Spleen (tissue), 11 donors: ENCODE measurements around the gene AKAP1. TPM values are rescaled to one million over a fixed set of nuclear protein-coding genes. Genes with fewer than 3 reads are reported as not detected.

Experiments
- DNase-seq: peaks from one replicate; pipeline ENCODE4 v3.0.0-alpha.2; 2020
- H3K27ac ChIP-seq, 8 donors: fragments of 200-600 bp; sonication (generic) in 7 of 8; 1 replicate in 4 of 8; 2 replicates in 4 of 8; pipeline versions ENCODE4 v1.5.0 to v1.8.0; 2016 to 2021; ENCODE audit warnings: inconsistent platforms in 4 of 8, mild to moderate bottlenecking in 4 of 8, moderate library complexity in 1 of 8
- H3K27me3 ChIP-seq, 7 donors: fragments of 200-600 bp; sonication (generic) in 6 of 7; replicated peaks in 1 of 7; 1 replicate in 4 of 7; 2 replicates in 3 of 7; pipeline versions ENCODE4 v1.5.0 to v1.8.0; 2016 to 2021; ENCODE audit warnings: inconsistent platforms in 3 of 7, mild to moderate bottlenecking in 1 of 7
- H3K36me3 ChIP-seq, 6 donors: fragments of 200-600 bp; sonication (generic) in 5 of 6; 1 replicate in 4 of 6; 2 replicates in 2 of 6; pipeline versions ENCODE4 v1.5.0 to v1.8.0; 2016 to 2021; ENCODE audit warnings: inconsistent platforms in 2 of 6
- H3K4me1 ChIP-seq, 6 donors: fragments of 200-600 bp; sonication (generic) in 5 of 6; 1 replicate in 3 of 6; 2 replicates in 3 of 6; pipeline versions ENCODE4 v1.5.0 to v1.8.0; 2016 to 2021; ENCODE audit warnings: inconsistent platforms in 3 of 6
- H3K4me3 ChIP-seq, 8 donors: fragments of 200-600 bp; sonication (generic) in 7 of 8; 1 replicate in 4 of 8; 2 replicates in 4 of 8; pipeline versions ENCODE4 v1.5.0 to v1.8.0; 2016 to 2021; ENCODE audit warnings: inconsistent platforms in 4 of 8, mild to moderate bottlenecking in 4 of 8, moderate library complexity in 2 of 8
- H3K9me3 ChIP-seq, 8 donors: fragments of 200-600 bp; sonication (generic) in 7 of 8; 1 replicate in 4 of 8; 2 replicates in 4 of 8; pipeline versions ENCODE4 v1.5.0 to v1.8.0; 2016 to 2021; ENCODE audit warnings: inconsistent platforms in 4 of 8
- POLR2A ChIP-seq, 3 donors: fragments of 450-650 bp; IDR thresholded peaks; one replicate each; pipeline ENCODE4 v1.5.1; 2017; ENCODE audit warnings: antibody characterized with exemption in 3 of 3, mild to moderate bottlenecking in 1 of 3
- POLR2AphosphoS5 ChIP-seq, 3 donors: sonication (generic); formaldehyde crosslinking; IDR thresholded peaks; one replicate each; pipeline ENCODE4 v1.5.1; 2017; ENCODE audit warnings: antibody characterized with exemption in 3 of 3
- WGBS, 5 donors: extraction: QIAGEN DNeasy Blood & Tissue Kit in 3 of 5; methylation state at CpG; one replicate each; pipeline versions ENCODE4 v1.1.5 to v1.1.7; 2013 to 2018; 5-methylcytosine and 5-hydroxymethylcytosine counted together
- intact Hi-C: fragments of 100-400 bp; cut with DNase I; formaldehyde crosslinking; loops from one replicate; pipeline ENCODE4 v1.15.0; 2023; ENCODE audit warnings: low total_unique reads
- polyA plus RNA-seq, 3 donors: library from polyadenylated mRNA; stranded (reverse); fragments of 200-250 nt; gene quantifications; one replicate each; pipeline ENCODE4 v1.2.1, GENCODE V29; 2013
- total RNA-seq, 7 donors: library from RNA; depleted of rRNA in 3 of 7; stranded (reverse); fragments of >200 nt in 3 of 7; fragmentation: NEBNext Ultra II Directional in 4 of 7; extraction: Animal tissue kit (Norgen Biotek cat#: 25700) in 4 of 7; gene quantifications; one replicate each; pipeline versions ENCODE4 v1.1.0 to v1.2.1, GENCODE V29; 2016 to 2021
- TF ChIP-seq, protein P1 (sequence below), 11 experiments: fragments of 200-600 bp in 7 of 11; fragments of 450-650 bp in 4 of 11; sonication (generic) in 4 of 11; IDR thresholded peaks in 8 of 11; conservative IDR thresholded peaks in 3 of 11; 1 replicate in 7 of 11; 2 replicates in 4 of 11; pipeline versions ENCODE4 v1.4.0 to v1.8.0; 2016 to 2021; ENCODE audit warnings: antibody characterized with exemption in 11 of 11, inconsistent platforms in 4 of 11, mild to moderate bottlenecking in 1 of 11
- donor health status: healthy with polysubstance abuse.
- donor health status: DM: no; HTN: no; CAD: no; lungs with moderate emphysema.
- donor health status: DM: no; HTN: no; CAD: no.
- donor health status: Bipolar disorder and iron deficiency.
- donor health status: healthy.
- donor health status: DM: no; HTN: no; CAD: no.
- donor health status: DM: yes; HTN: yes; CAD: no.

The AKAP1 gene
- total and polyA plus RNA-seq, 10 donors, result 6.7 to 23.9 (median 17.6) TPM

DNA sequence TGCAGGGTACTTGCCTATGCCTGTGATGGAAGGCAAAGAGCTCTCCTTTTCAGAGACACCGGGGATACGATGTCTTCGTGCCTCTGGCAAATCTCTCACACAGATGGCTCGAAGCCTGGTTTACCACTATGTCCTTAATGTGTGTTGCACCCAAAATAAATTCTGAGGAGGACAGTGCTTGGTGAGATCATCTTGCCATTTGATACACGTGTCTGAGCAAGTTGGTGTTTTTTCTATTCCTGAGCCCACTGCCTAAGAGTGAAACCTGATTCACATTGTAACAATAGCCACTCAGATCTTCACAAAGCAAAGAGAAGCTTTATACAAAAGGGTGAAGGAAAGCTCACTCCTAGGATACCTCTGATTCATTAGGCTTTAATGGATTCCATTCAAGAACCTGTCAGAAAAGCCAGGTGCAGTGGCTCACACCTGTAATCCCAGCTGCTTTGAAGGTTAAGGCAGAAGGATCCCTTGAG, 33.1 kb upstream of the AKAP1 start:
- Histone ChIP-seq H3K4me1 (peaks cover 0 to 18% (median 3%) of the 10 kb centered on the region in 6 donors), H3K27ac (no peak overlapping the region), H3K27me3 (peaks cover 0 to 18% (median 9%) of the 10 kb centered on the region in 7 donors), H3K9me3 (no peaks in the 10 kb centered on the region), H3K36me3 (no peaks in the 10 kb centered on the region), H3K4me3 (no peak overlapping the region)
- 83 to 89% (median 87%) methylated on average over 5 of the region's 5 CpGs for WGBS, 5 donors
- no peak for DNase-seq
- intact Hi-C loops, result no loop called here
- TF ChIP-seq POLR2A (IDR thresholded peaks at IDR 0.05) (no peak), POLR2AphosphoS5 (IDR thresholded peaks at IDR 0.05) (no peak)
- TF ChIP-seq, protein P1, sequence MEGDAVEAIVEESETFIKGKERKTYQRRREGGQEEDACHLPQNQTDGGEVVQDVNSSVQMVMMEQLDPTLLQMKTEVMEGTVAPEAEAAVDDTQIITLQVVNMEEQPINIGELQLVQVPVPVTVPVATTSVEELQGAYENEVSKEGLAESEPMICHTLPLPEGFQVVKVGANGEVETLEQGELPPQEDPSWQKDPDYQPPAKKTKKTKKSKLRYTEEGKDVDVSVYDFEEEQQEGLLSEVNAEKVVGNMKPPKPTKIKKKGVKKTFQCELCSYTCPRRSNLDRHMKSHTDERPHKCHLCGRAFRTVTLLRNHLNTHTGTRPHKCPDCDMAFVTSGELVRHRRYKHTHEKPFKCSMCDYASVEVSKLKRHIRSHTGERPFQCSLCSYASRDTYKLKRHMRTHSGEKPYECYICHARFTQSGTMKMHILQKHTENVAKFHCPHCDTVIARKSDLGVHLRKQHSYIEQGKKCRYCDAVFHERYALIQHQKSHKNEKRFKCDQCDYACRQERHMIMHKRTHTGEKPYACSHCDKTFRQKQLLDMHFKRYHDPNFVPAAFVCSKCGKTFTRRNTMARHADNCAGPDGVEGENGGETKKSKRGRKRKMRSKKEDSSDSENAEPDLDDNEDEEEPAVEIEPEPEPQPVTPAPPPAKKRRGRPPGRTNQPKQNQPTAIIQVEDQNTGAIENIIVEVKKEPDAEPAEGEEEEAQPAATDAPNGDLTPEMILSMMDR (IDR thresholded peaks at IDR 0.05 in 8 of 11, conservative IDR thresholded peaks at IDR 0.05 in 3 of 11), result no peak

DNA sequence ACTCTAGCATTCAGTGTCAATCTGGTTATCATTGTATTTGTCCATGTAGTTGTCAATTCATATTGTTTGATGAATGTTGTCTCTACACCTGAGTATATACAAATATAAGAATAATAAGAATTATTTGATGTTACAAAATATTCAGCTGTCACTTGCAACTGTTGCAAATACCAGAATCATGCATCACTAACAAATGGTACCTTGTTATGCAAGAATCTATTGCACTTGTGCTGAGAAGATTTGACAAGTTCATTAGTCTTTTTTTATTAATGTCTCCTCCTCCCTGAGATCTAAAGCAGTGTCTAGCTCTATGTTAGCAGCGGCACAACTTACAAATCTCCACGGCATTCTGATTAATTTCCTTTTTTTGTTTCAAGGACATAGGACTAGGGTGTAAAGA, 22.2 kb upstream of the AKAP1 start:
- 76 to 89% (median 84%) methylated on average over 2 of the region's 2 CpGs for WGBS, 5 donors
- no peak for DNase-seq
- intact Hi-C loops, result no loop called here

DNA sequence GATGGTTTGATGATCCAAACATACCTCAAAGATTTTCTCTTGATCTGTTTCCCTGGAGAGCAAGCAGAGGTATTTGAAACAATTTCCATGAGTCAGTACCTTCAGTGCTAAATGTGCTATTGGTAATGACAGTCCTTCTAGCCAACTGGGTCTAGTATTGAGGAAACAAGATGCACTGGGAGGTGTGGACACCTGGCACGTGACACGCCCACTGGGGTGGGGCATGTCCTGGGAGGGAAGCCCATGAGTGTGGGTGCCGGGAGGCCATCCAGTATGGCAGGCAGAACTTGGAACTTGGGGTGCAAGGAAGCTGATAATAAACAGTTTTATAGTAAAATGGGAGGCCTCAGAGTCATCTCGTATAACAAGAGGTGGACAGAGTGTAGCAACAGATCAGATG, 17.9 kb upstream of the AKAP1 start:
- TF ChIP-seq POLR2A (IDR thresholded peaks at IDR 0.05) (no peak), POLR2AphosphoS5 (IDR thresholded peaks at IDR 0.05) (no peak)
- TF ChIP-seq, protein P1 (IDR thresholded peaks at IDR 0.05 in 8 of 11, conservative IDR thresholded peaks at IDR 0.05 in 3 of 11), result no peak
- no peak overlapping the region for H3K4me3 ChIP-seq
- intact Hi-C loops, result no loop called here

More for the DNA sequence above, 22.2 kb upstream of the AKAP1 start:
- H3K9me3 ChIP-seq, result no peaks in the 10 kb centered on the region
- no peaks in the 10 kb centered on the region for H3K36me3 ChIP-seq
- H3K4me1 ChIP-seq, result no peaks in the 10 kb centered on the region
- H3K27me3 ChIP-seq, result peaks cover 0 to 10% (median 0%) of the 10 kb centered on the region in 7 donors
- H3K27ac ChIP-seq, result no peak overlapping the region
- TF ChIP-seq, protein P1 (IDR thresholded peaks at IDR 0.05 in 8 of 11, conservative IDR thresholded peaks at IDR 0.05 in 3 of 11), result no peak
- TF ChIP-seq POLR2A (IDR thresholded peaks at IDR 0.05), result no peak
- TF ChIP-seq POLR2AphosphoS5 (IDR thresholded peaks at IDR 0.05), result no peak
- H3K4me3 ChIP-seq, result no peak overlapping the region

DNA sequence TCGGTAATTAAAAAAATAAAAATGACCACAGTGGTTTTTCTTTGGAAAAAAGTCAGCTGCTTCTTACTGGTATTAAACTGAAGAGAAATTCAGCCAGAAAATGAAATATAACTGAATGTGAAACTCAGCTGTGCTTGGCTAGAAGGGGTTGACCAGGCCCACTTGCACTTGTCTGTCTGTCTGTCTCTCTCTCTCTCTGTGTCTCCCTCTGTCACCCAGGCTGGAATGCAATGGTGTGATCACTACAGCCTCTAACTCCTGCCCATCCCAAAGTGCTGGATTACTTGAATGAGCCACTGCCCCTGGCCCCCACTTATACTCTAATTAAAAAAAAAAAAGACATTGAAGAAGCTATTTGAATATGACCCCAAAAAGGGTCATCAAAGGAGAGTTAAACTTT, 17.3 kb upstream of the AKAP1 start:
- Histone ChIP-seq H3K4me1 (no peaks in the 10 kb centered on the region), H3K9me3 (no peaks in the 10 kb centered on the region), H3K4me3 (no peak overlapping the region), H3K36me3 (no peaks in the 10 kb centered on the region), H3K27me3 (peaks cover 0 to 10% (median 0%) of the 10 kb centered on the region in 7 donors), H3K27ac (no peak overlapping the region)
- intact Hi-C loops, result no loop called here
- 90 to 94% (median 93%) methylated on average over 1 of the region's 1 CpG for WGBS, 5 donors
- TF ChIP-seq, protein P1 (IDR thresholded peaks at IDR 0.05 in 8 of 11, conservative IDR thresholded peaks at IDR 0.05 in 3 of 11), result no peak
- TF ChIP-seq POLR2AphosphoS5 (IDR thresholded peaks at IDR 0.05) (no peak), POLR2A (IDR thresholded peaks at IDR 0.05) (no peak)
- no peak for DNase-seq

More for the DNA sequence above, 17.9 kb upstream of the AKAP1 start:
- H3K4me1 ChIP-seq, result no peaks in the 10 kb centered on the region
- H3K9me3 ChIP-seq, result no peaks in the 10 kb centered on the region
- no peak for DNase-seq
- peaks cover 0 to 10% (median 0%) of the 10 kb centered on the region in 7 donors for H3K27me3 ChIP-seq
- WGBS, 5 donors, result 86 to 97% (median 90%) methylated on average over 4 of the region's 4 CpGs
- no peak overlapping the region for H3K27ac ChIP-seq
- no peaks in the 10 kb centered on the region for H3K36me3 ChIP-seq
